Endometrium (tissue), 2 donors: Measurements from ENCODE around the gene PYGO2.

Source experiments
- FAIRE-seq: peaks from 2 replicates; lab custom pipeline; 2012; peaks lifted over from hg19 to GRCh38; lab: Jason Lieb, UNC
- donor health status: control.
- donor health status: control.

The PYGO2 gene, protein sequence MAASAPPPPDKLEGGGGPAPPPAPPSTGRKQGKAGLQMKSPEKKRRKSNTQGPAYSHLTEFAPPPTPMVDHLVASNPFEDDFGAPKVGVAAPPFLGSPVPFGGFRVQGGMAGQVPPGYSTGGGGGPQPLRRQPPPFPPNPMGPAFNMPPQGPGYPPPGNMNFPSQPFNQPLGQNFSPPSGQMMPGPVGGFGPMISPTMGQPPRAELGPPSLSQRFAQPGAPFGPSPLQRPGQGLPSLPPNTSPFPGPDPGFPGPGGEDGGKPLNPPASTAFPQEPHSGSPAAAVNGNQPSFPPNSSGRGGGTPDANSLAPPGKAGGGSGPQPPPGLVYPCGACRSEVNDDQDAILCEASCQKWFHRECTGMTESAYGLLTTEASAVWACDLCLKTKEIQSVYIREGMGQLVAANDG

DNA sequence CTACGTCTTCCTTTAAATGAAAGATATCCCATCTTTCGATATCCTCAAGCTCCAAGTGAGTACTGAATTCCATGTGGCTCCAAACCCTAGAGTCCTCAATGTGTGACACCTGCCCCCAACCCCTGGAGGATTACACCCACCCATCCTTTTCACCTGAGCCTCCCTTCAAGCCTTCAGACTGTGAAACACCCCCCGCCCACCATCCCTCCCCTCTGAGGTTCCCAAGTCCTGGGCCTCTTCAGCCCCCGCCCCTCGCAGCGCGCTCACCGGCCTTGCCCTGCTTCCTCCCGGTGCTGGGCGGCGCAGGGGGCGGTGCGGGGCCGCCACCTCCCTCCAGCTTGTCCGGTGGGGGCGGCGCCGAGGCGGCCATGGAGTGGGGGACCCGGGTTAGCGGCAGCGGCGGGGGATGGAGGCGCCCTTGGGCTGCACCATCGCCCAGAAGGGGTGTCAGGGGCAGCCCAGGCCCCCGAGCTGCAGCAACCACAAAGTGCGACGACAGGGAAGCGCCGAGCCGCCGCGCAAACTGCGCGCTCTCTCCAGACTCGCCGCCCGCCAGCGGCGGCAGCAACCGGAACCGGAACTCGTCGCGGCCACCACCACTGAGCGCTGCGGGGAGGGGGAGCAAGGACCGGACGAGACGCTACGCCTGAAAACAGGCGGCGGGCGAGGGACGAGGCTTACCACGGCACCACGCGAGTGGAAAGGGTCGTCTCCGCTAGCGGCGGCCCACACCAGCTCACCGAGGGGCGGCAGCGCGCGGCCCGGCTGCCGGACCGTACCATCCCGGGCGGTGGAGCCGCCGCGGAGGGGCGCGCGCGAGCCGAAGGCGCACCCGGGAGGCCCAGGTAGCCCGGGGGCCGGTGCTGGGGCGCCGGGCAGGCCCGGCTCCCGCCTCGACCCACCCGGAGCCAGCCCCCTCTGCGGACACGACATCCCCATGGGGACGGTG is at the start of gene PYGO2:
Gene PYGO2, minus strand, starts transcription at position 576 of the 949 bp plus-strand sequence. Its CDS starts 206 bp downstream, at position 370.
- no peak for FAIRE-seq

DNA sequence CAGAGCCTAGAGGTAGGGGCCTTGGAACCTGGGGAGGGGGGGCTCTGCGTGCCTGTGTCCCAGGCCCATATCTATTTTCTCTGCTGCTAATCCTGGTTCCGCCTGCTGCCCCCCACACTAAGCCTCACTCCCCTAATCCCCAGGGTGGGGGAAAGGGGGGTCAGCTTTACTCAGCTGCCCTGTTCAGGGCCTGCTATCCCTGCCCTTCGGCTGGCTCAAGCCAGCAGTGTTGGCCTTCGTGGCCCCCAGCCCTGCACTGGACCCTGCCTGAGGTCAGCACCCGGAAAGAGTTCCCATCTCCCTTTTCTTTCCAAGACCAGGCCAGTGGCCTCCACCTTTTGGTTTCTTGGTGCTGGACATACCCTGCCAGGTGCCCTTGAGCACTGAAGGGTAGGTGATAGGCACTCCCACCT is 49.4 kb upstream of the PYGO2 start:
- no peak for FAIRE-seq

DNA sequence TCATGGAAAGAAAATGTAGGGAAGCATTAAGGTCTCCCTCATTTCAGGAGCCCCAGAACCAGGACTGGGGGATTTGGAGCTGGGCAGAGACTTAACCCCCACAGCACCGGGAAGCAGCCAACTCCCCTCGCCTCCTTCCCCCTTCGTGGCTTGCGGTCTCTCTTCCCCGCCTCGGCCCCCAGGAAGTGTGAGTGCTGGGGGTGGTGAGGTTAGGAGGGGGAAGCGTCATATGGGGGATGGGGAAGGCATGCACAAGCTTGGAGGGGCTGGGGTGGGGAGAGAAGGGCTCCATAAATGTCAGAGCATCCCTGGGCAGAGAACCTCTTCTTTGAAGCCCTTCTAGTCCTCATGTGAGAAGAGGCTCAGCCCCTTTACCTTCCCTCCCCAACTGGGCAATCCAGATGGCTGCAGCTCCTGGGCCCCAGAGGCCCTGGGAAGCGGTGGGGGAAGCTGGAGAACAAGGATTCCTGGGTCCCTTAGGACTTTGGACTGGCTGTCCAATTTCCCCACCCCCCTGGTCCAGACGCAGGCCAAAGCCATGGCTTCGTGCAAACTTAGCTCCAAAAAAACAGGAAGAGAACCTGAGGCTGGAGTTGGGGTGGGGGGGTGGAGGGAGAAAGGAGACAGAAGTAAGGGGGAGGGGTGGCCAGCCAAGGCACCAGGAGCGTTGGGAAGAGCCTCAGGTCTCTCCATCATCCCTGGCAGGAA is 48.8 kb upstream of the PYGO2 start:
- FAIRE-seq, result no peak

DNA sequence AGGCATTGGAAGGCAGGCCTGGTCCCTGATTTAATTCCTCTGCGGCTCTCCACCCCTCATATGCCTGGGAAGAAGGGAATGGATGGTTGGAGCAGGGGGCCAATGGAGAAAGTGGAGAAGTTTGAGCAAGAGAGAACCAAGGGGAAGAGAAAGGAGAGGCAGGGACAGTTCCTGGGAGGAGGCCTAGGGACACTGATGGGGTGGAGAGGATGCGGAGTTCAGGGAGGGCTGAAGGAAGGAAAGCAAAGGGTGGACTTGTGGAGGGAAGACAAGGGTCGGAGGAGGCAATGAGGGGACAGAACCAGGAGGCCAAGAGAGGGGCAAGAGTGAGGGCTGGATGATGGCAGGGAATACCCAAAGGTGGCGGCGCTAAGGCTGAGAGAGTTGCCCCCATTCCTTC is 48.2 kb upstream of the PYGO2 start:
- no peak for FAIRE-seq

DNA sequence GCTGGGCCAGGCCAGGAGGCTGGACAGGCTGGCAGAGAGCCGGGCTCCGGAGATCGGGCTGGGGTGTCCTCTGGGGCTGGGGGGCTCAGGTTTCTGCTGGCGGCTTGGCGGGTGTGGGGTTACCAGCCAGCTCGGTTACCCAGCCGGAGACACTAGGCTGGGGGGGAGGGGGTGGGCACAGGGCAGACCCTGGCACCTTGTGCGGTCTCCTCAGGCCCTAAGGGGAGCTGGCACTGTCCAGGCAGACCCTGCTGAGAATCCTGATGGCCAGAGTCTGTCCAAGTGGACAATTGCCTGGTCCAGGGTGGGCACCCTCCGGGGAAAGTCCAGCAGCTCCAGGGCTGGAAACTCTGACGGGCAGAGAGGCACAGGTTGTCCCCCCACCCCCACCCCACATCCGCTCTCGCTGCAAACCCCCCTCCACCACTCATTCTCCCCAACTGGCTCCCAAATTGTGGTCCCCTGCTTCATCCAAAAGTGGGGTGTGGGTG is 47.7 kb upstream of the PYGO2 start:
- no peak for FAIRE-seq

DNA sequence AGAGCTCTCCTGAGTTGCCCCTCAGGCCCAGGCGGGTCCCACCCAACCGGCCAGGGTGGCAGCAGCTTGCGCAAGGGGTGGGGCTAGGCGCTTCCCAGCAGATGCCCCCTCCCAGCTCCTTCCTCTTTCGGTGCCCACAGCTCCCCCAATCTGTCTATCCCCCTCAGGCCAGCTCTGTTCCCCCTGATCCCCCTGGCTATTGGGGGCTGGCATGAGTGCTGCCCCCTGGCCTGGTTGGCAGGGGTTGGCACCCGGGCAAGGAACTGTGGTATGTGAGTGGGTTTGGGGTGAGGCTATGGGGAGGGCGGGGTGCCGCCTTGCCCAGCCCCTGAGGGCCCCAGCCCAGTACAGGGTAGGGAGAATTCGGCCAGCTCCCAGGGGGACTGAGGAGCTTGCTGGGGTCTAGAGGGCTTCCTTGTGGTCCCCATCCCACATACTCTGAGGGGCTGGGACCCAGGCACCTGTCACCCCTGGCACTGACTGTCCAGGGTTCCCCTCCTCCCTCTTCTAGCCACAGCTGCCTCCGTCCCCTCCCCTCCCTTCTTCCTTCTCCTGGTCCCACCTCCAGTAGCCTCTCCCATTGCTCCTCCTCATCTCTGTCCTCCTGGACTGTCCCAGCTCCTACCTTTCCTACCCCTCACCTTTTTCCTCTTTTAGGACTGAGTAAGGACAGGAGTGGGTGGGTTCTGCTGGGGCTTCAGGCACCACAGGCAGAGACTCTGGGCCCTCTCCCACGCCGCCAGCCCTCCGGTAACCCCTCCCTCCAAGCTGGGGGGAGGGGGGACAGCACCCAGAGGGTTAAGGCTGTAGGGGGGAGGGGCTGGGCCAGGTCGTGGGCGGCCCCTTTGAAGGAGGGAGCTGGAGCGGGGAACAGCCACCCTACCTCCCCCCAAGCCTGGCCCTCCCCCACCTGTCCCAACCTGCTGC is 46.7 kb upstream of the PYGO2 start:
- FAIRE-seq, result no peak

DNA sequence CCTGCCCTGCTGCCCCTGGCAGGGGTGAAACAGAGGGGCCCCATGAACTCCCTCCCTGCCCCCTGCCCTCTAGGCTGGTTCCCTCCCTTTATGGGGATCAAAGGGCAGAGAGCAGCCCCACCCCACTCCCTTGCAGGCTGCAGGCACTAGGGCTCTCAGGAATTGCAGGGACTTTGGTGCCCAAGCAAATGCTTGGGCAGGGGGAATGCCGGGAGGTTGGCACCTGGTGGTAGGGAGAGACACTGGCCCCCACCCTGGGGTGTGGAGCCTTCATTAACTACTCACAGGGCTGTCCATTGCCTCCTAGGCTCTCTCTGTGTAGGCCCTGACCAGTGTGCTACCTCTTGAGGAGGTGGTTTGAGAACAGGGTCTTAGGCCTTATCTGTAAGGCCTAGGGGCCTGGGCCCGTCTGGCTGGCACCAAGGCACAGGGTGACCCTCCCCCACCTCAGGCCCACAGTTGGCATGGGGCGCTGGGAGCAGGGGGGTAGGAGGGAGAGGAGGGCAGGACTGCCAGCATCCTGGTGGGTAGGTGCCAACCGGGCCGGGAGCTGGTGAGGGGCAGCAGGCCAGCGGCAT is 45.8 kb upstream of the PYGO2 start:
- no peak for FAIRE-seq

DNA sequence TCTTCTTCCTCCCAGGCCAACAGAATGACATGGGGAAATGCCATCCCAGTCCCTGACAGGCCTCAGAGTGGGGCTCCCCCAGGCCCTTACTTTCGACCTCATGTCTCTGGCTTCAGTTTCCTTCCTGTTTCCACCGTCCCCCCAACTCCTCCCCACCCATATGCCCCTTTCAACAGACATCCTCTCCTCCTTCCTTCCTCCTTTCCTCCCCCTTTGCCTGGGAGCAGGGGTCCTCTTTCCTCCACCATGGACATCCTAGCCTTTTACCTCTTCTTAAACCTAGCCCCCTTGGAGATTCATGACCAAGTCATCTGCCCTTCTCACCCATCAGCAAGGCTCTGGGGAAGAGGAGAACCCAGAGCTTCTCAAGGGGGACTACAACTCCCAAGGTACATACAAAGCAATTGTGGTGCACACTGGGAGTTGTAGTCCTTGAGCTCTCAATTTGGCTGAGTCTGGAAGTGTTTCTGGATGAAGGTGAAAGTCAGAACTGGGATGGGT is 45.1 kb upstream of the PYGO2 start:
- FAIRE-seq, result no peak

DNA sequence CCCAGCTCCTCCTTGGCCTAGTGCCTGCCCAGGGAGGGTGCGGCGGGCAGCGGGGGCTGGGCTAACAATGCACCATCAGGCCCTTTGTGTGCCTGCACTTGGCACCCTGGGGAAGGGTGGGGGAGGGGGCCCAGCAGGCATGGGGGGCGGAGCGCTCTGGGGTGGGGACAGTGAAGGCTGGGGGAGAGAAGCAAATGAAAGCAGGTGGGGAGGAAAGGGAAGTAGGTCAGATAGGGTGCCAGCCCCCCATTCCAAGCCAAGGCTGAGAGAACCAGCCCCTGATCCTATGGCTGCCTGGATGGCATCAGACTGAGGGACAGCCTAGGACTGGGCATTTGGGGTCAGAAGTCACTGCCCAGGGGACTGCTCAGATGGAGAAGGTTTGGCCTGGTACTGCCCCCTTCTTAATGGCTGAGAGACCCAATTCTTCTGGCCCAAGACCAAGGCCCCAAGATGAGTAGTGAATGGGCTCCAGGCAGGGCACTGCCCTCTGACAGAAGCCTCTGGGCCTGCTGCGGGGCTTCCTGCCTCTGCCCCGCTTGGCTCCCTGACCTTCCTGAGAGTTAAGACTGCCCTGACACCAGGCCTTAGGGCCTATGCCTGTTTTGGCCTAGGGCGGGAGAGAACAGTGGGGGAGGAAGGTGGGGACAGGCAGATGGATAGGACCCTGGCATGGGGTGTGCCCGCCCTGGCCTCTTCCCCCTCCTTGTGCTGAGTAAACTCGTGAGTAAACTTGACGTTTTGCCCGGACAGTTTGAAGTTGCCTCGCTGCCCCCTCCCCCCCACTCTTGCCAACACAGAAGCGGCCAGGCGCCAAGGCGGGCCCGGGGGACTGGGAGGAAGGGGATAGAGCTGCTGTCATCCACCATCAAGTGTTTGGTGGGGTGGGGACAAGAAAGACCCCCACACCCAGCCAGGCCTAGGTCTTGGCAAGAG is 43.8 kb upstream of the PYGO2 start:
- FAIRE-seq, result no peak

DNA sequence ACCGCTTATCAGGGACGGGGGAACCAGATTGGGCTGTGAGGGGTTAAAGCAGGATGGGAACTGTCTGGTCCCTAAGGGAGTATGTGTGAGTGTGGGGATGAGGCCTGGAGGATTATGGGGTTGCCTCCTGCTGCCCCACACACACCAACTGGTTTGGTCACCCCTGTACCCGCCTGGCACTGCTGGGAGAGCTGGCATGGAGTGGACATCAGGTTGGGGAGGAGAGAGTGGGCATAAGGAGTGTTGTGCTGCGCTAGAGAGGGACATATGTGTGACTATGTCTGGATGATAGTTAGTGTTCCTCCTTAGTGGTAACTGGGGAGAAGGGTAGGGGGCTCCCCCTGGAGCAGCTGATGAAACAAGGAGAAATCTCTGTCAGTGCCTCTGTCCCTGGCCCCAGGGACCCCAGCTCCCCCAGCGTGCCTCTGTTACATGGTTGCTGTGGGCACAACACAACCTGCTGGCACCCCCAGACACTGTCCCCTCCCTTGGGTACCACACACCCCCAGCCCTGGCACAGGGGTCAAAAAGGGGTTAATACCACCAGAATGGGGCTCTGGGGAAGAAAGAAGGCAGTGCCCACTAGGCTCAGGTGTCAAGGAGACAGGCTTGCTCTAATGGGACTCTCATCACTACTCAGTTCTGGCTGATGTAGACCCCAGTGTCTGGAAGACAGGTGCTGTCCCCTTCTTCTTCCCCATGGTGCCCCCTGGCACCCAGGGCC is 42.9 kb upstream of the PYGO2 start:
- no peak for FAIRE-seq

DNA sequence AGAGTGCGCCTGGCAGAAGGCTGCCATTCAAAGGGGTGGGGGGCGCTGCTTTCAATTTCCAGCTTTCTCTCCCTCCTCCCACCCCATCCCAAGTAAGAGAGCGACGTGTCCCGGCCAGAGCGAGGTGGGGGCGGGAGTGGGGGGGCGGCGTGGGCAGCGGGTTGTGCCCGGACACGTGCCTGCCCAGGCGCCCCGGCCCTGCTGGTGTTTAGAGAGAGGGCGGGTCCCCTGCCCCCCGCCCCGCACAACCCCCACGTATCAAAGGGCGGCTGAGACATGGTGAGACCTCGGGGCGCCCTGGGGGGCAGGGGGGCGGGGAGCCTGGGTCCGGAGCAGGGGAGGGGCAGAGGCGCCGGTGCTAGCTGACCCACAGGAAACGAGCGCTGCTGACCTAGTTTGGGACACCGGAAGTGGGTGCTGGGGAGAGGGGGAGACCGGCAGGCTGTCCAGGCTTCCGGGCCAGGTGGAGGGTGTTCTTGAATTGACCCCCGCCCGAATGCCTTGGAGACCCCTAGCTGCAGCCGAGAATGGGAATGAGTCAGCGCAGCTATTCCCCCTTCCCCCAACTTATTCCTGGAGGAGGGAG is 42.3 kb upstream of the PYGO2 start:
- no peak for FAIRE-seq

DNA sequence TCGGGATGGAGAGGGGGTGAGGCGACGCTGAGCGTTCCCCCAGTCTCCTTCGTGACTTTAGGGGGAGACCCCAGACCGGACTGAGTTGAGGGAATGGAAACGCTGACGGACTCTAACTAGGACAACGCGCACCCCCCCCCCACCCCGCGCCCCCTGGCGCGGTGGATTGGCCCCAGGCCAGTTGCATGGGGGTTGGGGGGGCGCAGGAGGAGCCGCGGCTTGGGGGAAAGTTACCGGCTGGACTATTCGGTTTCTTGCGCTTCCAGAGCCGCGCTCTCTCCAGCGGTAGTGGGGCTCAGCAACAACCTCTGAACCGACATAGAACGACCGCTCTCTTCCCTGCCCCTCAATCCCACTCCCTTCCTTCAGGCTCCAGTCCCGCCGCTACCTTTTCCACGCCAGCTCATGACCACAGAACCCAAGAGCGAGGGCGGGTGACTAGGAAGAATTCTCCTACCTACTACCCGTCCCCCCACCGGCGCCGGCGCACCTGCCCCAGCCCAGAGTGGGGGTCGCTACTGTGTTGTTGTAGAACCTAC is 41.7 kb upstream of the PYGO2 start:
- FAIRE-seq, result no peak

DNA sequence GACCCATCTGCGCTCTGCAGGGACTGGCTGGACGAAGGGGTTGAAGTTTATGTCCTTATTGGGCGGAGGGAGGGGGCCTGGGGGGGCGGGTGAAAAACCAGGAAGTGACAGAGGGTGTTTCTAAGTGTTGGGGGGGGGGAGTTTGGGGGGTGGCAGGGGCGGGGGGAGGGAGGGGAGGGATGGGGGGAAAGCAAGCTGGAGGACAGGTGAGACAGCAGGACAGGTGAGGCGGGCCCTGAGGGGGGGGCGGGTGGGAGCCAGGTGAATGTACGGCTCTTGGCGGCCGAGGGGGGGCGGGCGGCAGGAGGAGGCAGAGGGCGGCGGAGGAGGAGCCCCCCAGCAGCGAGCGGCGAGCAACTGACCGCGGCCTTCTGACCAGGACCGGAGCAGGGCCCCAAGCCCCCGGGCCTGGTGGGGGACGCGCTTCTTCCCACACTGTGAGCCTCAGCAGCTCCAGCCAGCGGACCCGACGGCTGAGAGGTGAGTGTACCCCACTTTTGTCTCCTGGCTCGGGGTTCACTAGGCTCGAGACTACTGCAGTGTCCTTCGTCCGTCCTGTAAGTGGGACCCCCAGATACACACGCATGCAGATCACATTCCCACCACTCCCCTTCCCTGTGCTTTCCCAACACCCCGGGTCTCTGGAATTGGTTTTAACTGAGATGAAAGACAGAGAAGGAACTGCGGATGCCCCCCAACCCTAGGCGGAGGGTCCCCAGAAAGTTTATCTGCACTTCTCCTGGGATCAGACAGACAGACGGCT is 41.1 kb upstream of the PYGO2 start, which contains the start of gene ZBTB7B:
Gene ZBTB7B, plus strand, starts transcription at position 339 of the 763 bp plus-strand sequence. CDS start 11,859 bp downstream, outside the sequence.
- FAIRE-seq, result no peak

DNA sequence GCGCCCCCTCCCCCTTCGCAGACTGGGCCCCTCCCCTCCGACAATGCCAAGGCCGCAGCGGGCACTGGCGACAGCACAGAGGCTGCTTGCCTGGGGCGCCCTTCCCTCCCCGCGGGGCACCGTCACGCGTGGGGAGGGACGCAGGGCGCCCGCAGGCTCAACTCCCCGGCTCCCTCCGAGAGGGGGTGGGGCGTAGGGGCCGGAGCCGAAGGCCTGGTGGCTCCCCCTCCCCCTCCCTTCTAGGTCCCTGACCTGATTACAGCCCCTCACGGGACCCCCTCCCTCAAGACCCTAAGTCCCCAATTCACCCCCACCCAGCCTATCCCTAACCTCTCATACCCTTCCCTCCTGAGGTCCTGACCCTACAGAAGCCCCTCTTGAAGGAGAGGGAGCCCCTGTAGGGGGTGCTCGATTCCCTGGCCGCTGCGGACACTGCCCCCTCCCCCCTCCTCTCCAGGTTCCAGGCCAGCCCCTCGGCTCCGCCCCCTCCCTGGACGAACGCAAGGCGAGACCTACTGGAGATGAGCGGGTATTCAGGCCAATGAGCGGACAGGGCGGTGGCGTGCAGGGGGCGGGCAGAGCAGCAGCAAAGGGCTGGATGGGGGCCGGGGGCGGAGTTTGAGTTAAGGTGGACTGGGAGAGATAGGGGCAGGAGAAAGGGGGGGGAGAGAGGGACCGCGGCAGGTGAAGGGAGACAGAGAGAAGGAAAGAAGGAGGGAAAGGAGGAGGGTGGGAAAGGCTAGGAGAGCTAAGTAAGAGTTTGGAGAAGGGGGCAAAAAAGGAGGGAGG is 40.3 kb upstream of the PYGO2 start:
- FAIRE-seq, result no peak

DNA sequence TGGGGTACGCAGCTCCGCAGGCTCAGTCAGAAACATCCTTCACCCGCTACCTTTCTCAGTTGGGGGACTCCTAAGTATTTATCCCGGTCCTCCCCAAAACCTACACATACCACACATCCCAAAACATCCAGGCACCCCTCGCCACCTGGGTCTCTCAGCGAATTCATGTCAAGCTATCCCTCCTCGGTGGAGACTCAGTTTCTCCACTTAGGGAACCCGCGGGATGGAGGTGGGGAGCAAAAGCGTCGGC is 39.8 kb upstream of the PYGO2 start:
- FAIRE-seq, result no peak

DNA sequence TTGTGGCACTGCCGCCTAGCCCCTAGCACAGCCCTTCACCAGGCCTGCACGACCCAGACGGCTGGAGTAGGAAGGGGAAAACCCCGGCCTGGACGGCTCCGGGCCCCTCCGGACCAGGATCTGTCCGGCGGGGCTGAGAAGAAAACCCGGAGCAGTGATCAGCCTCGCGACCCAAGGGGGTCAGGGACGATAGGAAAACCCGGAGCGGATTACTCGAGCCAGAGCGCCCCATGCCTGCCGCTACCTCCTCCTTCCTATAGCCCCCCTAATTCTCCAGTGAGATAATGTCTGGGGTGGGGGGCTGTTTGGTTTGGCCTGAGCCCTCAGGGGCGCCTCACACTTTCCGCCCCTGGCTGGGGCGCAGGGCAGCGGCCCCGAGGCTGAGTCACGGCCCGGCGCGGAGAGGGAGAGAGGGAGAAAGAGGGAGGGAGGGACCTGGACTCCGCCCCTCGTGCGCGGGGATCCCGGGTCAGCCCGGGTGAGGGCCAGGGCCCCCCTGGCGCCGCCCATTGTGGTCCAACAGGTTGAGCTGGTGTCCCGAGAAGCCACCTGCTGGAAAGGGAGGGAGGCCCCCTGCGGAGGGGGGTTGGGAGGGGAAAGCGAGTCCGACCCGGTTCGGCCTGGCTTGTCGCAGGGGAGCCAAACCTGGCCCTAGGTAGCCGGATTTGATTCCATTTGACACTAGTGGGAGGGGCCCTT is 39.3 kb upstream of the PYGO2 start:
- FAIRE-seq, result no peak
